ENCODE measurements around the gene TEX2. TPM values are rescaled to one million over a fixed set of nuclear protein-coding genes. Genes with fewer than 3 reads are reported as not detected.
A peak's percentile ranks its signal among the peaks of the same experiment; 100 is the strongest.

Gene TEX2
- total and polyA plus RNA-seq, 2 of the 13 experiments (the other 11 are each of a cell fraction or from before 2014, with no cell fraction given) = 21.4 to 37.7 TPM

GRCh38 chr17:64261417-64262145, 1.5 kb downstream of the TEX2 start:
- in situ Hi-C loops (cut with HindIII; ENCODE audit: extremely low pct_ligation_motif_present, low pct_unique_long_range_greater_than_20kb) (loop anchor here (5.0 kb wide), 1 partner anchor 114 kb away; no protein-coding TSS in a partner anchor), intact Hi-C loops (cut with micrococcal nuclease; ENCODE audit: unreplicated experiment) (loop anchor here (5.0 kb wide), 2 partner anchors 44 to 114 kb away; no protein-coding TSS in a partner anchor)
- peak overlapping the region; percentile 86 for H3K9ac ChIP-seq (ENCODE audit: insufficient read depth, low read depth, low read length)
- BruUV-seq (replicated peaks) = no TSS peak
- H3K27me3 ChIP-seq (ENCODE audit: control insufficient read depth in 1 of 2, insufficient read depth in 2 of 2, low read length in 2 of 2) = no peaks in the 10 kb centered on the region; a peak in 2 of 5 replicates
- ATAC-seq = no peak
- no peaks in the 10 kb centered on the region for H3K36me3 ChIP-seq (replicated peaks in 1 of 2; ENCODE audit: control insufficient read depth in 1 of 2, insufficient read depth in 2 of 2, low read length in 2 of 2)
- CTCF ChIA-PET (ENCODE audit: low intra/inter-chr PET ratio, low total read pairs) = no interaction called here
- no peak for FAIRE-seq
- H2AFZ ChIP-seq (ENCODE audit: low read length) = no peak overlapping the region
- H4K20me1 ChIP-seq (ENCODE audit: insufficient read depth, low read length) = no peaks in the 10 kb centered on the region; the same call in 1 of the 2 replicates
- no peaks in the 10 kb centered on the region for H3K9me3 ChIP-seq (ENCODE audit: low read length)
- peaks cover 54% of the 10 kb centered on the region for H3K79me2 ChIP-seq (ENCODE audit: insufficient read depth, low read length)
- H3K4me1 ChIP-seq (ENCODE audit: insufficient read depth, low read length) = peaks cover 66% of the 10 kb centered on the region
- WGBS (ENCODE audit: low lambda C conversion rate) = 4% methylated on average over 6 of the region's 6 CpGs
- peak overlapping the region; percentile 99 for H3K4me2 ChIP-seq (ENCODE audit: low read depth, low read length)
- POLR2A ChIA-PET = interaction anchor here (0.7 to 5.2 kb wide), 5 partner anchors 12 to 114 kb away, joined by 3 to 80 read pairs (median 4); no protein-coding TSS in a partner anchor
- peak overlapping the region; percentile 82 for H3K27ac ChIP-seq (ENCODE audit: extremely low read length, insufficient read depth, low read length)
- DNase-seq (ENCODE audit: low spot score) = no peak
- peak overlapping the region; percentile 92 to 94 (median 92) for H3K4me3 ChIP-seq (replicated peaks in 1 of 3; ENCODE audit: insufficient read depth in 1 of 3, low read depth in 2 of 3, low read length in 3 of 3)
- TF ChIP-seq TFE3 (CRISPR knock-in tag; IDR thresholded peaks at IDR 0.05) = no peak
- no peak for TF ChIP-seq ZNF577 (CRISPR knock-in tag; IDR thresholded peaks at IDR 0.05; ENCODE audit: borderline replicate concordance, low read depth)
- peak; percentile 3; the same call in 1 of the 2 replicates for TF ChIP-seq MYPOP (CRISPR knock-in tag; IDR thresholded peaks at IDR 0.05)
- TF ChIP-seq ISL2 (CRISPR knock-in tag; IDR thresholded peaks at IDR 0.05) = no peak
- TF ChIP-seq ELF4 (CRISPR knock-in tag; IDR thresholded peaks at IDR 0.05; ENCODE audit: borderline replicate concordance) = 0 out of 2 replicates have a peak, but pooled peaks have one; percentile 53
- 0 out of 2 replicates have a peak, but pooled peaks have one; percentile 38 for TF ChIP-seq PLSCR1 (CRISPR knock-in tag; IDR thresholded peaks at IDR 0.05; ENCODE audit: borderline replicate concordance)
- TF ChIP-seq ZNF749 (CRISPR knock-in tag; IDR thresholded peaks at IDR 0.05; ENCODE audit: borderline replicate concordance) = no peak
- peak; percentile 63; the same call in 1 of the 2 replicates for TF ChIP-seq MTF2 (CRISPR knock-in tag; IDR thresholded peaks at IDR 0.05; ENCODE audit: borderline replicate concordance)
- 0 out of 2 replicates have a peak, but pooled peaks have one; percentile 16 for TF ChIP-seq ZNF446 (CRISPR knock-in tag; IDR thresholded peaks at IDR 0.05)
- TF ChIP-seq ZNF431 (CRISPR knock-in tag; IDR thresholded peaks at IDR 0.05; ENCODE audit: borderline replicate concordance, low read depth) = 0 out of 2 replicates have a peak, but pooled peaks have one; percentile 3
- no peak for TF ChIP-seq ZNF275 (CRISPR knock-in tag; IDR thresholded peaks at IDR 0.05; ENCODE audit: borderline replicate concordance)
- 0 out of 2 replicates have a peak, but pooled peaks have one; percentile 2 for TF ChIP-seq BATF2 (CRISPR knock-in tag; IDR thresholded peaks at IDR 0.05)
- 0 out of 2 replicates have a peak, but pooled peaks have one; percentile 35 for TF ChIP-seq ZNF138 (CRISPR knock-in tag; IDR thresholded peaks at IDR 0.05; ENCODE audit: low read depth)
- no peak for TF ChIP-seq ZNF543 (CRISPR knock-in tag; IDR thresholded peaks at IDR 0.05)
- TF ChIP-seq CCDC6 (CRISPR knock-in tag; IDR thresholded peaks at IDR 0.05) = no peak
- no peak for TF ChIP-seq SP1 (IDR thresholded peaks at IDR 0.05)
- no peak for TF ChIP-seq SP1 (CRISPR knock-in tag; IDR thresholded peaks at IDR 0.05)
- TF ChIP-seq TOE1 (CRISPR knock-in tag; IDR thresholded peaks at IDR 0.05) = no peak

Measured in HepG2 (cell line).